Endodermal cell (in vitro differentiated cells): ENCODE data around the gene IRF9. TPM values are rescaled to one million over a fixed set of nuclear protein-coding genes. Genes with fewer than 3 reads are reported as not detected.

Experiments
- DNase-seq: peaks from one replicate; pipeline ENCODE4 v3.0.0-alpha.2; 2017
- H3K27ac ChIP-seq: 2 replicates; pipeline ENCODE4 v1.5.1; 2013; ENCODE audit warnings: mild to moderate bottlenecking, low read depth, low read length, moderate library complexity
- H3K27me3 ChIP-seq: 2 replicates; pipeline ENCODE4 v1.6.1; 2013; ENCODE audit warnings: mild to moderate bottlenecking, low read length, moderate library complexity; ENCODE audit not compliant: insufficient read depth, control insufficient read depth, poor library complexity, severe bottlenecking
- H3K36me3 ChIP-seq: 2 replicates; pipeline ENCODE4 v1.7.0; 2013; ENCODE audit warnings: mild to moderate bottlenecking, low read length, moderate library complexity; ENCODE audit not compliant: control insufficient read depth, insufficient read depth
- H3K4me1 ChIP-seq: one replicate; pipeline ENCODE4 v1.7.0; 2013; ENCODE audit warnings: low read length; ENCODE audit not compliant: control insufficient read depth, insufficient read depth
- H3K4me3 ChIP-seq: 2 replicates; pipeline ENCODE4 v1.5.1; 2013; ENCODE audit warnings: mild to moderate bottlenecking, low read length, moderate library complexity
- H3K9ac ChIP-seq: 2 replicates; pipeline ENCODE4 v1.6.1; 2013; ENCODE audit warnings: mild to moderate bottlenecking, low read length, moderate library complexity; ENCODE audit not compliant: poor library complexity, severe bottlenecking; ENCODE audit errors: extremely low read depth
- H3K9me3 ChIP-seq: 2 replicates; pipeline ENCODE4 v1.6.1; 2013; ENCODE audit warnings: mild to moderate bottlenecking, low read length, moderate library complexity; ENCODE audit not compliant: control insufficient read depth
- H3K27ac Mint-ChIP-seq: 2 replicates; pipeline ENCODE4 v1.8.0; 2020; ENCODE audit warnings: mixed read lengths
- H3K27me3 Mint-ChIP-seq: 2 replicates; pipeline ENCODE4 v1.8.0; 2021; ENCODE audit warnings: mild to moderate bottlenecking, mixed read lengths; ENCODE audit not compliant: insufficient read depth
- H3K36me3 Mint-ChIP-seq: 2 replicates; pipeline ENCODE4 v1.8.0; 2020; ENCODE audit warnings: low read depth, mixed read lengths
- H3K4me1 Mint-ChIP-seq: 2 replicates; pipeline ENCODE4 v1.8.0; 2020; ENCODE audit warnings: mixed read lengths
- H3K4me3 Mint-ChIP-seq: 2 replicates; pipeline ENCODE4 v1.8.0; 2020; ENCODE audit warnings: mild to moderate bottlenecking, moderate library complexity, mixed read lengths
- H3K9me3 Mint-ChIP-seq: 2 replicates; pipeline ENCODE4 v1.8.0; 2020; ENCODE audit warnings: mild to moderate bottlenecking, mixed read lengths
- CTCF ChIP-seq: fragments of 200-600 bp; sonication (generic); conservative IDR thresholded peaks from 2 replicates; pipeline ENCODE4 v1.5.0; 2021; ENCODE audit warnings: antibody characterized with exemption, mild to moderate bottlenecking
- WGBS, 2 experiments: methylation state at CpG; one replicate each; pipeline versions ENCODE4 v1.1.5 to v1.1.7; 2013; ENCODE audit warnings: missing lambda C conversion rate in 2 of 2, mixed read lengths in 1 of 2; ENCODE audit not compliant: insufficient coverage in 1 of 2, insufficient read length in 1 of 2; 5-methylcytosine and 5-hydroxymethylcytosine counted together
- total RNA-seq, 2 donors: library from RNA; stranded (reverse); fragmentation: NEBNext Ultra II Directional in 1 of 2; extraction: Animal tissue kit (Norgen Biotek cat#: 25700) in 1 of 2; gene quantifications; 2 replicates in 1 of 2; 3 replicates in 1 of 2; pipeline ENCODE4 v1.2.1, GENCODE V29; 2021

IRF9 gene
- total RNA-seq, 2 donors from 2014 or later: 13.6 to 26.9 TPM

- peak overlapping the region; percentile 71 for H3K4me3 Mint-ChIP-seq
- no peak overlapping the region for H3K27ac Mint-ChIP-seq
- peaks cover 20% of the 10 kb centered on the region for H3K36me3 Mint-ChIP-seq
- Histone ChIP-seq H3K4me1 (no peaks in the 10 kb centered on the region), H3K27ac (no peak overlapping the region), H3K9me3 (no peaks in the 10 kb centered on the region), H3K36me3 (peaks cover 23% of the 10 kb centered on the region), H3K4me3 (peak overlapping the region; percentile 79), H3K9ac (no peak overlapping the region), H3K27me3 (no peaks in the 10 kb centered on the region)
- DNase-seq: no peak
- 95 to 98% methylated on average over 5 to 8 of the region's 8 CpGs for WGBS, 2 experiments
- peaks cover 20% of the 10 kb centered on the region for H3K4me1 Mint-ChIP-seq
- no peaks in the 10 kb centered on the region for H3K27me3 Mint-ChIP-seq
- no peaks in the 10 kb centered on the region for H3K9me3 Mint-ChIP-seq
- no peak for TF ChIP-seq CTCF
Measured at GRCh38 chr14:24137529-24138395, 23.3 kb upstream of the IRF9 start.

DNA sequence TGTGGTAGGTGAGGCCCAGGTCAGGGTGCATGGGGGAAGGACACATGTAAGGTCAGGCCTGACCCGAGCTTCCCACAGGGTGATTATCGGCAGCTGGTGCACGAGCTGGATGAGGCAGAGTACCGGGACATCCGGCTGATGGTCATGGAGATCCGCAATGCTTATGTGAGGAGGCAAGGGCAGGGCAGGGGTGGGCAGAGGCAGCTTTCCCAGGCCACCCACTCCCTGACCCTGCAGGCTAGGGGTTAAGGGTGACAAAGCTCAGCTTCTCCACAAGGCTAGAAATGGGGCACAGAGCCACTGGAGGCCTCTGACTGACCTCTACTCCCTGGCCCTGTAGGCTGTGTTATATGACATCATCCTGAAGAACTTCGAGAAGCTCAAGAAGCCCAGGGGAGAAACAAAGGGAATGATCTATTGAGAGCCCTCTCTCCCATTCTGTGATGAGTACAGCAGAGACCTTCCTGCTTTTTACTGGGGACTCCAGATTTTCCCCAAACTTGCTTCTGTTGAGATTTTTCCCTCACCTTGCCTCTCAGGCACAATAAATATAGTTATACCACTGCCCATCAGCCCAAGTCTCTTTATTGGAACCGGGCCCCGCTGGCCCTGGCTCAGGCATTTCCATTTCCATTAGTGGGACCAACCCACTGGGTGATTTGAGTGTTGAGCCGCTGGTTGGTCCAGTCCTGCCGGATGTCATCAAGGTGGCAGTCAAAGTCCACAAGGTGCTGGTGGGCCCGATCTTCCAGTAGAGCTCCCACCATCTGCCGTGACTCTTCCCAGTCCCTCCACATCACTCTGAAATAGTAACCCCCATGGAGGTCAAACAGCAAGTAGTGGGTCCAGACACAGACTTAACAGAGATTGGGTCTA is 22.4 kb upstream of the IRF9 start:
- peaks cover 29% of the 10 kb centered on the region for H3K36me3 ChIP-seq
- no peaks in the 10 kb centered on the region for H3K27me3 ChIP-seq
- H3K4me3 ChIP-seq: no peak overlapping the region
- WGBS, 2 experiments: 93 to 94% methylated on average over 8 to 13 of the region's 13 CpGs
- no peak for TF ChIP-seq CTCF
- H3K4me1 ChIP-seq: no peaks in the 10 kb centered on the region
- Mint-ChIP-seq H3K27me3 (no peaks in the 10 kb centered on the region), H3K36me3 (peaks cover 28% of the 10 kb centered on the region), H3K4me3 (peak overlapping the region; percentile 99), H3K9me3 (no peaks in the 10 kb centered on the region), H3K27ac (no peak overlapping the region), H3K4me1 (peaks cover 20% of the 10 kb centered on the region)
- no peaks in the 10 kb centered on the region for H3K9me3 ChIP-seq
- DNase-seq: no peak
- H3K9ac ChIP-seq: no peak overlapping the region
- H3K27ac ChIP-seq: no peak overlapping the region

DNA sequence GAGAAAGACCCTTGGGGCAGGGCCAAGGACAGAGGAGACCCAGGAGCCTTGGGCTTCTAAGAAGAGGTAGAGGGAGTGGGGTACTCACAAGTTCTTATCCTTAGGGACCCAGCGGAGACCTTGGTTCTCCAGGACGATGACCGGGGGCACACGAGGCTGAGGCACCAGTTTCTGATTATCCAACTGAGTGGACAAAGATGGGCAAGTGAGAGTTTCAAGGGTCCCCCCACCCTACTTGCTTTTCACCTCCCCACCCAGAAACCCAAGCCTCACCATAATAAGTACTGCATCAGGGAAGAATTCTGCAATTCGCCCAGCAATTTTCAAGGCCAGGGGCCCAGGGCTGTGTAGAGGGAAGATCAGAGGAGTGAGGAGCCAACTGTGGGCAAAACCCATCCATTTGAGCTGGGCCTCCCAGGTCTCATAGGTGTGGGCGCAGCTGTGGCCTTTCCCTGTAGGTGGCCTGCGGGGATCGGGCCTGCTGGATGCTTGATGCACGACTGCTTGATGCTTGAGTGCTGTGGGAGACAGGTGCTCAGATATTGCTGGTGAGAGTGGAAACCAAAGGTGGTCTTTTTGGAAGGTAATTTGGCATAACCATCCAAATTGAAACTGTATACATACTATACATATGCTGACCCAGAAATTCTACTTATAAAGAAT is 21.7 kb upstream of the IRF9 start:
- Mint-ChIP-seq H3K27ac (no peak overlapping the region), H3K36me3 (peaks cover 33% of the 10 kb centered on the region), H3K27me3 (no peaks in the 10 kb centered on the region), H3K4me1 (peaks cover 20% of the 10 kb centered on the region), H3K4me3 (peak overlapping the region; percentile 99), H3K9me3 (no peaks in the 10 kb centered on the region)
- Histone ChIP-seq H3K4me3 (peak overlapping the region; percentile 98), H3K27ac (no peak overlapping the region), H3K9me3 (no peaks in the 10 kb centered on the region), H3K4me1 (no peaks in the 10 kb centered on the region), H3K9ac (no peak overlapping the region), H3K36me3 (peaks cover 37% of the 10 kb centered on the region), H3K27me3 (no peaks in the 10 kb centered on the region)
- no peak for DNase-seq
- TF ChIP-seq CTCF: peak; percentile 46
- WGBS, 2 experiments: 95% methylated on average over 9 of the region's 9 CpGs; no CpG with 5 or more reads in 1 of the 2 experiments
